ENCODE measurements around the gene ID2.

- TF ChIP-seq CTCF (IDR thresholded peaks at IDR 0.05) (no peak), POLR2A (IDR thresholded peaks at IDR 0.05) (no peak)
Measured at GRCh38 chr2:8725838-8726237, 44.0 kb downstream of the ID2 start.
